Superior temporal gyrus (tissue), 1 donor: ENCODE results near the gene DIPK1A.

ENCODE experiments used
- DNase-seq: peaks from one replicate; pipeline ENCODE4 v3.0.0-alpha.2; 2016; ENCODE audit errors: extremely low spot score

DIPK1A gene

DNA sequence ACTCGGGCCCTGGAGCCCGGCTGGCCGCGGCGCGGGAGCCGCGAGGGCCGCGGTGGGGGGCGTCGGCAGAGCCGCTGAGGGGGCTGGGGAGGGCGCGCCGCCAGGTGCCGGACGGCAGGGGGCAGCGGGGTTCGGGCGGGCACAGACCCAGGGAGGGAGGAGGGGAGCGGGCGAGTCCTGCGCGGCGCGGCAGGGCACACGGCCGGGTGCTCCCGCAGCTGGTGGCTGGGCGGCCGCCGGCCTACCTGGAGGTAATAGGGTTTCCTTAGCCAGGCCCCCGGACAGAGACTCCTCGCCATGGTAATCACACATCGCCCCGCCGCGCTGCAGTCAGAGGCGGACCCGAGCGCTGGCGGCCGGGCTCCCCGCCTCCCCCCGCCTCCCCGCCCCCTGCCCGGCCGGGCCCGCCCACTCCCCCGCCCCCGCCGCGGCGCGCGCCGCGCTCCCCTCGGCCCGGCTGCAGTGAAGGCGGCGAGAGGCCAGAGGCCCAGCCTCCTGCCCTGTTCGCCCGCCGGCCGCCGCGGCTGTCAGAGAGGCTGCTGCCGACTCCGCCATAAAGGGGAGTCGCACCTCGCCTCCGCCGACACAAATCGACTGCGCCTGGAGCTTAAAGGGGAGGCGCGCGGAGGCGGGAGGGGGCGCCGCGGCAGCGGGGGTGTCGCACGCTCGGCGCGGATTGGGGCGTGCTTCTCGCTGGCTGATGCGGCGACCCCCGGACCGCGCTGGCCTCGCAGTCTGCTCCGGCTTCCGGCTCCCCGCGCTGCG lies at the start of gene DIPK1A:
TSS of gene DIPK1A (minus strand) at position 332 of the 765 bp plus-strand sequence. CDS start at position 299, 33 bp downstream.
- peak; percentile 67 for DNase-seq

DNA sequence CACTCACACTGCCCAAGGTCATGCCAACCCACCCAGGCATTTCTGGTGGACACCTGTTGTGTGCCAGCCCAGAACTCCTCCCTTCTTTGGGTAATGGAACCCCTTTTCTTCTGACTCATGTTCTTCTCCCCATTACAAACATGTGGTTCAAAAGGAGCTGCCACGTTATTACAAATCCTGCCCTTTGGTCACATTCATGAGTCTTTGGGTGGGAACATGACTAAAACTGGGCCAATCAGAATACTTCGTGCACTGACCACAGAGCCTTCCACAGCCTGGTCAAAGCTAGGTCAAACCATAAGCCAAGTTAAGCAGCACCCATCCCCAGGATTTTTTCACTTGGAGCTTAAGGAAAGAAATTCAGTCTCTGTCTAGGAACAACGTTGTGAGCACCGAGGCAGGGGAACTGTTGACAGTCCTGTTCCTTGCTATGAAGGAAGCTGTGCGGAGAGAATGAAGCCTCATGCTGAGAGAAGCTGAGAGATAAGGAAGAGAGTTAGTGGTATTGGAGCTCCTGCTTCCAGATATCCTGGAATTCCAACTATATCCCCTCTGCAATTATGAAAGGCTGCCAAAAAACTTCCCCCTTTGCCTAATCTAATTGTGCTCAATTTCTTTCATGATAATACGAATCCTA lies 46.8 kb upstream of the DIPK1A start:
- no peak for DNase-seq

DNA sequence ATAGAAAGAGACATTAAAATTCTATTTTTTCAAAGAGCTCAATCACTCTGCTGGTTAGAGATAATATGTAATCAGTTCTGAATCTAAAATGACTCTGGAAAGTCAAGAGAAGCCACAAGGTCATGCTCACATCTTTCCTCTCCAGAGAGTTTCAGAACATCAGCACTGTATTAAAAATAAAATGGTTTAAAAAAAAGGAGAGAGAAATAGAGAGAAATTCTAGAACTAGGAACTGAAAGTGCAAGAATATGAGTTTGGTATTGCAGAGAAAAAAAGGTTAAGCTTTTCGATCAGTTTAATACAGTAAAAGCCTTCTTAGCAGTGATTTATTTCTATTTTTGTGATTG lies 44.0 kb upstream of the DIPK1A start:
- DNase-seq, result no peak

DNA sequence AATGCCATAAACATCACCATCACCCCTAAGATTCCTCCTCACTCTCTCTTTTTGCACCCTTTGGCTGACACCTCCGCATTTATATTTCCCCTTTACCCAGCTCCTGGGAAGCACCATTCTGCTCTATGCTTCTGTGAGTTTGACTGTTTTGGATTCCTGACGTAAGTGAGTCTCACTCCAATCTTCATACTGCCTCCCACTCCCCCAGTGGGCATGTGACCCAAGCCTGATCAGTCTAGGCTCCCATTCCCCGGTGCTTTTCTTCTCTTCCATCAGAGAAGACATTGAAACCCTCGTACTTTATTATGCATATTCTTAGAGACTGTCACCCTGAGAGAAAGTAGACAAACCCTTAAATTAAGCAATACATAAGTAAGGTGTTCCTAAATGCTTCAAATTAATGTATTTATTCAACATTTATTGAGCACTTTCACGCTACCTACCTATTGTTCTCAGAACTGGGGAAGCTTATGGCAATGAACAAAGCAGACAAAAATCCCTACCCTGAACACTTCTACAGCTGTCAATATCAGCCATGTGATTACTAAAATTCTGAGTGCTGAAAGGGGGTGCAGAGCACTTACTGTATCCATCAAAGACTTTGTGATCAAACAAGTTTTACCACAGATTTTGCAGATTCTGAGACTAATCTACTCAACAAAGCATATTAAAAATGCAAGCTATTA lies 43.4 kb upstream of the DIPK1A start:
- no peak for DNase-seq

DNA sequence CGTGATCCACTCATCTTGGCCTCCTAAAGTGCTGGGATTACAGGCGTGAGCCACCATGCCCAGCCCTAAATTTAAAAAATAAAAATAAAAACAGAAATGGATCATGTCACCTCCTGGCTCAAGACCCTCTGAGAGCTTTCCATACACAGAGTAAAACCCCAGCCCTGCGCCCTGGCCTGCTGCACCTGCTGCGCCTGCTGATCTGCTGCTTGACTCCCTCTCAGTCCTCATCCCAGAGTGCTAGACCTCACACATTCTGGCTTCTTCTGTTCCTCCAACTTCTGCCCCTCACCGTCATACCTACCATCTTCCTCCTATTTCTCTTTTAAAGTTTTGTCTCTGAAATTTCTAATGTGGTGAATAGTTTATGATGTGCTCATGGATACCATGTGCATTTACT lies 42.7 kb upstream of the DIPK1A start:
- DNase-seq, result no peak

DNA sequence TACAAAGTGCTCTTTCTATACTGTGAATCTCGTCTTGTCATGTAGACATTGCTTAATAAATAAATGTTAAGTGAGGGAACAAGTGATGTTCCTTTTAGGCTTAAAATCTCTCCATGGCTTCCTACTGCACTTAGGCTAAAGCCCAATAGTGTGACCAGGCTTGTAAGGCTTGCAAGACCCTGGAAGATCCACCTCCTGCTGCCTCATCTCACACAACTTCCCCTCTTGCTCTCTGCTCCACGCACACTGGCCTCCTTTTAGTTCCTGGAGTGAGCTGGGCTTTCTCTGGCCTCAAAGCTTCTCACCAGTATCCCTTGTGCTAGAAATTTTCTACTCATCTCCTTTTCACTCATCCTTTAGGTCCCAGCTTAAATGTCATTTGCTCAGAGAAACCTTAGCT lies 41.5 kb upstream of the DIPK1A start:
- DNase-seq, result no peak

DNA sequence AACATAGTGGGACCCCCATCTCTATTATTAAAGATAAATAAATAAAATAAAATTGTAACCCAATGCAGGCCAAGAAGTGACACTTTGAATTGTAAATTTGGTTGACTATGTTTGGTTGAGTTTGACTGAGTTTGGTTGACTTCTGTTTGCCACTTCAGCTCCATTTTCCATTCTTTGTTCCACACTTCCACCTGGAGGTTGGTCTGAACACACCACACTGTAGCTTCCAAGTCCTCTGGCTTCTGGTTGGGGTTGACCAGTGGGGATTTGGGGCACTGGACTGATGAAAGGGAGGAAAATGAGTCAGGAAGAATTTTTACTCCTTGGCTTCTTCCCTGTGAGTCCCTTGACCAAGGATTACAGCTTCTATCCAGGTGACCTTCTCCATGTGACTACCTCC lies 40.6 kb upstream of the DIPK1A start:
- no peak for DNase-seq

DNA sequence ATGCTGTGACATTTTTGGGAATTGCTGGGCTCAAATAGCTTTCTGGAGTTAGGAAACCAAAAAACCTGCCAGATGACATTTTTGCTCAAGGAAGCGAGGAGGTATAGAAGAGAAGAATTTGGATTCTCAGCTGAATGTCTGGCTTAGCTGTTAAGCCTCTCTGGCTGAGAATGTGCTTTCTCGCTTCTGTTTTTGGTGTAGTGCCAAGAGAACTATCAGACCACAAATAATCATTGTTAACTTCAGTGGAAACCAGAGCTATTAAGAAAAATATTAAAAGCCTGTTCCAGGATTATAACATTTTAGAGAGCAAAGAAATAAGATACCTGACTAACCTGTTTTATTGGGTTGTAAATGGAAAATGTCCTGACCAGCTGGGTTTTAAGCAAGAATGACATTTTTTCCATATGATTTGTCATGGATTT lies 39.5 kb upstream of the DIPK1A start:
- DNase-seq, result peak; percentile 63

DNA sequence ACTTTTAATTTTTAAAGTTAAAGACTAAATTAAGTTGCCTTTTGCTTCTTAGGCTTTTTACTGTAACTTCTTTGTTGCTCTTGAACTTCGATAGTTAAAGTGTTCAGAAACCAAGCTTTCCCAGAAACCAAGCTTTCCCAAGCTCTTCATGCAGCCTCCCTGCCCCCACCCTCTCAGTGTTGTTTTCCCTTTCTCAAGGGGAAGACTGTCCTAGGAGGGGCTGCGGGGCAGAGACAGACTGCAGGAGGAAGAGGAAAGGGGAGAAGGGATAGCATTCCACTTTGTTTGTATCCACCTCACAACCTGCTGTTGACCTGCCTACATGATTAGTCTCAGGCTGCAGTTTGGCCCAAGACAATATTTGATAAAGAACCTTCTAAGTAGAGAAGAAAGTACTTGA lies 39.0 kb upstream of the DIPK1A start:
- DNase-seq, result no peak

DNA sequence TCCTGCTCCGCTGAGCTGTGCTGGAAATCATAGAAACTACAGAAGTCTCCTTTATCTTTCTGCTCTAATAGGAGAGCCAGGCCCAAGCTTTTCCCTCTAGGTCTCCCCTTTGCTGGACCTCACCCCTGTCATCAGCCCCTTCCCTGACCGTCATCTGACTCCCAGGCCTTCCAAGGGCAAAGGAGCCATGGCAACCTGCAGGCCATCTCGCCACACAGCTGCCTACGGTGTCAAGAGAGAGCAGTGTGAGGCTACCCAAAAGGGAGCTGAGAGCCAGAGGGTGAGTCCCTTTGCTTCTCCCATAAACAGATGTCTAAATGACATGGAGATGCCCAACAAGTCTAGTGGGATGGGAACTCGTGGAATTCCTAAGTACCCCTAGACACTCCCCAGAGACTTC lies 37.6 kb upstream of the DIPK1A start:
- DNase-seq, result no peak

DNA sequence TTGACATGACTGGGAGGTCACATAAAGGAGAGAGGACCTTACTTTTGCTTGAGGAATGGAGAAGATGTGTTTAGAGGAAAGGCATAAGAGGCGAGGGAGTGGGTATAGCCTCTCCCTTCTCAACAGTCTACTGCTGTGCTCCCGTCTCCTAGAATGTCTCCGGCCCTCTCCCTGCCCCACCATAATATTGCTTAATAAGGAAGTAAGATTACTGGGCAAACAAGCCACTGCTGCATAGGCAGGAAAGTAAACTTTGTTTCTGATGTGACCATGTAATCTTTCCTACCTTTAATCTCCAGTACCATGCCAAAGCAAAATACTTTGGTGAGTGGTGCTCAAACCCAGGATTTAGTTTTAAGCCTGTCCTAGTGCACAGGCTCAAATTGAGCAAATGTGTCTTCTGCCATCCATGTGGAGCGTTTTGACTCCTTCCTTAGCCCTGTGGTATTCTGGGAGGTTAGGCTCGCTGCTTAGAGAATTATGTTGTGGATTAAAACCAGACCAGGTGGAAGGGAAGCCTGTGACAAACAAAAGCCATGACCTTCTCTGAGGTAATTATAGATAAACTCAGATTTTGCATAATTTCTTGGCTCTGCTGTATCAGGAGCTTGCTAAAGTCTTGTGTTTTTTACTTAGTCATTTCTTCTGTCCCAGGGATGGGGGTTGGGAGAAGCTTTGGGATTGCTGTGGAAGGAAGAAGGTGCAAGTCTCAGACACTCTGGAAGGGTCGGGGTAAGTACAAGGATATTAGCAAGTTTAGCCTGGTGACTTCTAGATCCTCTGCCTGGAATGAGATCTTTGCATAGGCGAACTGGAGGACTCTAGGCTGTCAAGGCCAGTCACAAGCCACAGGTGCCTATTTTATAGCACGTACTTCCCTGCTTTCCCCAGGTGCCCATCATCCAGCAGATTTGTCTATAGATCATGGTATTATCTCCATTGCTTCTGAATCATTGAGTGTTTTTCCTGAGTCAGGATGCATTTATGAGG lies 34.5 kb upstream of the DIPK1A start:
- no peak for DNase-seq

DNA sequence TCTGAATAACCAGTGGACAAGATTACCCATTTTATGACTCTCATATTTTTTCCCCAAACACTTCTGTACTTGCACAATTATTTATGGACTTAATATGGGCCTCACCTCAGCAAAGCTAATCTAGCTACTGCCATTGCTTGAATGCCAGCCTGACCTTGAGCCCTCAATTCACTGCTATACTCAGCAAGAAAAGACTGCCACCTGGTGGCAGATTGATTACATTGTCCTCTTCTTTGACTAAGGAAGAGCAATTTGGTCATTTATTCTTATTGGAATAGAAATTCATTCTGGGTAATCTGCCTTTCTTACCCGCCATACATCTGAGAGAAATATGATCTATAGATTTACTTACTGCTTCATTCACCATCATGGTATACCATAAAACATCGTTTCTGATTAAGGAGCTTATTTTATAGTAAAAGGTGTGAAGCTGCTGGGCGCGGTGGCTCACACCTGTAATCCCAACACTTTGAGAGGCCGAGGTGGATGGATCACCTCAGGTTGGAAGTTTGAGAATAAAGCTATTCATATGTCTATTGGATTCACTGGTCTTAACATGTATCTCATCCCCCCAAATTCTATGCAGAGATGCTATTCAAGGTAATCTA lies 32.9 kb upstream of the DIPK1A start:
- peak; percentile 99 for DNase-seq

DNA sequence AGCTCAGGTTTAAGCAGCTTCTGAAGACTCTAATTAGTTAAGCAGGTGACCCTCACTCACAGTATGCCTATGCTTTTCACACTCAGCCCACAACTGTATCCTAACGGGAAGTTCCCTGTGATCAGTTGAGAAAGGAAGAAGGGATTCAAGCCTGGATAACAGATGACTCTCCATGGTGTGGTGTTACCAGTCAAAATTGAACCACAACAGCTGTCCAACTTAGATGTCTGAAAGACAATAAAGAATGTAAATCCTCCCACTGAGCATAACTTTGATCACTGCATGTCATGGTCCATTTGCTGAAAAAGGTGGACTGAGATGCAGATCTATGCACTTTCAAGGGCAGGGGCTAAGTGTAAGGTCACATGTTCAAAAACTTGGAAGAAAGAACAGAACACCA lies 32.3 kb upstream of the DIPK1A start:
- no peak for DNase-seq

DNA sequence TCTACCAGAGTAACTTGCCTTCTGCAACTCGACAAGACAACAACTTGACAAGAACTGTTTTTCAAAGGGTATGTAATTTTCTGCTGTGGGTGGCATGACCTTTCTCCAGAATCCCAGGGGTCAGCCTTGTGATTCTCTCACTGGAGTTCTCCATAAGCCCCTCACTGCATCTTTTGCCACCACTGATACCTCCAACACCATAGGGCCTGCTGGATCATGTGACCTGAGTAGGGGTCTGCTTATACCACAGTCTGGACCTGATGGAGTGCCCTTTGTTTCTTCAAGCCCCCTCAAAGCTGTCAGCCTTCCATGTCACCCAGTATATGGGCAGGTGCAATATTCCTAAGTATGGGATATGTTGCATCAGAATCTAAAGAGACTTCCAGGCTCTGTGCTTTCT lies 31.6 kb upstream of the DIPK1A start:
- DNase-seq, result no peak

DNA sequence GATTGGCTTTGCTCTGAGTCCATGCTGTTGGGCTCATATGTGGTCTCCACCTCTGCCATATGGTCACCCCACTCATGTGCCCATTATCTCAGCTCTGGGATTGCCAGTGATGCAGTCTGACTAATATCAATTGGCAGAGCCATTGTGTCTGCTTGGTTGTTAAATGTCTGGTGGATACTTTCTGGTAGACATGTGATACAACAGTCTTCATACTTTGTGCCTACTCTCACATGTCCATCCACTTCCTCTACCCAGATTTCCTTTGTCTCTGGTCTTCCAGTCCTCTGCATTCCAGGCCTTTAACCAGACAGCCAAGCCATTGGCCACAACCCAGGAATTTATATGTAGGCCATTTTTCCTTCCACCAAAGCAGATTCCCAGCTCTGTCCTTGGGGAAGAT lies 30.8 kb upstream of the DIPK1A start:
- no peak for DNase-seq

DNA sequence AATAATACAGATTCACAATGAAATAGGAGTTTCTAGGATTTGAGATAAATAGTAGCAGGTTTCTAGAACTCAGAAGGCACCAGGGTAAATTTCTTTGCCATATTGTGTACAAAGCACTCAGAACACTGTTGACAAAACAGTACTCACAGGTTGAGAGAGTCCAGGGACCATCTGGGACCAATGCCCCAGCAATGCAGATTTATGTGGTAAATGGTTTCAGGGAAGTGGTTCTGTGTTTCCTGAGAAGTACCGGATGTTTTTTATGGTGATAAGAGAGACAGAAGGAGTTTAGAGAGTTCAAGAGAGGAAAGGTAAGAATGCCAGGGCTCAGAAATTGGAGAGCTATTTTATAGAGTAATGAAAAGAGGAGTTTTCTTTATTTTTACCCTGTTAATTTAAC lies 29.6 kb upstream of the DIPK1A start:
- no peak for DNase-seq

DNA sequence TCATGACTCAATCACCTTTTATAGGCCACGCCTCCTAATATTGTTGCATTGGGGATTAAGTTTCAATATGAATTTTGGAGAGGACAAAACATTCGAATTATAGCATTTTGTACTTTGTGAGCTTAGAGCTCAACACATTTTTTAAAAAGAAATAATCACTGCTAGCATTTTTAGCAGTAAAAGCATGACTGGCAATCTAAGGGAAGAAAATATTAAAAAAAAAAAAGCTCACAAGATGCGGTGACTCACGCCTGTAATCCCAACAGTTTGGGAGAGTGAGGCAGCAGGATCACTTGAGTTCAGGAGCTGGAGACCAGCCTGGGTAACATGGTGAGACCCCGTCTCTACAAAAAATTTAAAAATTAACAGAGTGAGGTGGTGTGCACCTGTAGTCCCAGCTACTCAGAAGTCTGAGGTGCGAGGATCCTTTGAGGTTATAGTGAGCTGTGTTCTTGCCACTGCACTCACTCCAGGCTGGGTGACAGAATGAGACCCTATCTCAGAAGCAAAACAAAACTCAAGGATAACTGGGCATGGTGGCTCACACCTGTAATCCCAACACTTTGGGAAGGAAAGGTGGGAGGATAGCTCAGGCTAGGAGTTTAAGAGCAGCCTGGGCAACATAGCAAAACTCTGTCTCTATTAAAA lies 28.8 kb upstream of the DIPK1A start:
- no peak for DNase-seq

DNA sequence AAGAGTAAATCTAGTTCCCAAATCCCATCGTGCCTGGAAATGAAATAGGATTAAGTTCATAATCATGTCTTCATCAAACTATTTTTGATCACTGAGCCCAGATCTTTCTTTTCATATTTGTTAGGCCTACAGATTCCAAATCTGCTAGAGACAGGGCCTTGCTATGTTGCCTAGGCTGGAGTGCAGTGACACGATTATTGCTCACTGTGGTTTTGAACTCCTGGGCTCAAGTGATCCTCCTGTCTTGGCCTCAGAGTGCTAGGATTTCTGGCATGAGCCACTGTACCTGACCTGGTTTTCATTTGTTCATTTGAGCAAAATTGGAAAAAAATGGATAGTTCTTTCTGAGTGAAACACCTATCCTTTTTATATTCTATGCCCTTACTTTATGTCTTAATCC lies 28.0 kb upstream of the DIPK1A start:
- no peak for DNase-seq

DNA sequence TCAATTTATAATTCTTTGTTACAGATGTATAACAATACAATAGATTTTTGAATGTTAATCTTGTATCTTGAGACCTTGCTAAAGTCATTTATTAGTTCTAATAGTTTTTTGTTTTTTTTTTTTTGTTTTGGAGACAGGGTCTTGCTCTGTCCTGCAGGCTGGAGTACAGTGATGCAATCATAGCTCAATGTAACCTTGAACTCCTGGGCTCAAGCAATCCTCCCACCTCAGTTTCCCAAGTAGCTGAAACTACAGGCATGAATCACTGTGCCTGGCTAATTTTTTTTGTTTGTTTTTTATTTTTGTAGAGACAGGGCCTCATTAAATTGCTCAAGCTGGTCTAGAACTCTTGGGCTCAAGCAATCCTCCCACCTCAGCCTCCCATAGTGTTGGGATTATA lies 26.2 kb upstream of the DIPK1A start:
- DNase-seq, result no peak

DNA sequence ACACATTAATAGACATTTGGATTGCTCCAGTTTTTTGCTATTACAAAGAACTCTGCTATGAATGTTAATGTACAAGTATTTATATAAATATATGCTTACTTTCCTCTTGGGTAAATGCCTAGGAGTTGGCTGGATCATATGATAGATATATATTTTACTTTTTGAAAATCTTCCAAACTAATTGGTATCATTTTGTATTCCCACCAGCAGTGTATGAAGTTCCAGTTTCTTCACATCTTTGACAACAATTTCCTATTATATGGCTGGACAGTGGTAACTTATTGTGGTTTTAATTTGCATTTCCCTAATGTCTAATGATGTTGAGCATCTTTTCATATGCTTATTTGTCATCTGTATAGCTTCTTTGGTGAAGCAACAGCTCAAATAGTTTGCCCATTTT lies 23.8 kb upstream of the DIPK1A start:
- no peak for DNase-seq
